Activated CD4-positive, alpha-beta memory T cell treated with anti-CD3 and anti-CD28 coated beads for 36 hours (primary cell): Measurements from ENCODE around the gene RASSF3. TPM values are rescaled to one million over a fixed set of nuclear protein-coding genes. Genes with fewer than 3 reads are reported as not detected.
A peak's percentile ranks its signal among the peaks of the same experiment; 100 is the strongest.

Experiments
- CTCF ChIA-PET: fragments of 350-600 bp; sonication (Branson Sonifier 250); formaldehyde crosslinking; loops from one replicate; lab custom pipeline; 2021; ENCODE audit warnings: antibody characterized with exemption, inconsistent platforms; lab: Charles Lee
- POLR2A ChIA-PET: fragments of 350-600 bp; sonication (Branson Sonifier 250); formaldehyde crosslinking; loops from one replicate; lab custom pipeline; 2021; ENCODE audit warnings: antibody characterized with exemption; lab: Charles Lee
- DNase-seq: peaks from one replicate; pipeline ENCODE4 v3.0.0-alpha.2; 2020
- H3K27ac Mint-ChIP-seq: one replicate; pipeline ENCODE4 v1.8.0; 2021; ENCODE audit warnings: mixed read lengths
- H3K27me3 Mint-ChIP-seq: one replicate; pipeline ENCODE4 v1.8.0; 2021; ENCODE audit warnings: mixed read lengths
- H3K36me3 Mint-ChIP-seq: one replicate; pipeline ENCODE4 v1.8.0; 2021; ENCODE audit warnings: mixed read lengths
- H3K4me1 Mint-ChIP-seq: one replicate; pipeline ENCODE4 v1.8.0; 2021; ENCODE audit warnings: low read depth, mixed read lengths
- H3K4me3 Mint-ChIP-seq: one replicate; pipeline ENCODE4 v1.8.0; 2021; ENCODE audit warnings: mild to moderate bottlenecking, mixed read lengths
- H3K9me3 Mint-ChIP-seq: one replicate; pipeline ENCODE4 v1.8.0; 2021; ENCODE audit warnings: mixed read lengths
- intact Hi-C: fragments of 100-400 bp; cut with micrococcal nuclease; formaldehyde crosslinking; loops from one replicate; pipeline ENCODE4 v1.15.1; 2023
- total RNA-seq, 2 experiments: library from RNA; stranded (reverse); gene quantifications; one replicate each; pipeline ENCODE4 v1.2.3, GENCODE V29; 2021

The RASSF3 gene
- total RNA-seq: 10 to 100 TPM; 40.6 to 40.7 TPM

DNA sequence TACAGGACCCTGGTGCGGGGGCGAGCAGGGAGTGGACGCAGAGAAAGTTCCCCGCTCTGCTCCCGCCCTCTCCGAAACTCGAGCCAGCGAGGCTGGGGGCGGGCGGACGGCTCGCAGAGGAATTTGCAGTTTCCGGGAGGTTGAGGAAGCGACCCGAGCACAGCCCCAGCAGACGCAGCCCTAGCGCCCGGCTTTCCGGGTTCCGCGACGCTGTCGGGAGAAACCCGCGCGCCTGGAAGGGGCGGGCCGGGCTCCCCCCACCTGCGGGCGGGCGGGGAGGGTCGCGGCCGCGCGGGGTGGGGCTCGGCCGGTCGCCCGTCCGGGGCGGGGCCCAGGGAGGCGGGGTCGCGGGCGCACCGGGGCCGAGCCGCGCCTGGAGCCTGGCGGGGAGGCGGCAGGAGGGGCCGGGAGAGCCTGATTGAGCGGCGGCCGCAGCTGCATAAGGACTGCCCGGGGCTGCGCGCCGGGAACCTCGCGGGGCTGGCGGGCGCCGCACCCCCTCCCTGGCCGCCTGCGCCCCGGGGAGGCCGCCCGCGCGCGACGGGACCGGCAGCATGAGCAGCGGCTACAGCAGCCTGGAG lies at the start of gene RASSF3:
Gene RASSF3 (plus strand): TSS at position 417 of the 581 bp plus-strand sequence. CDS start 138 bp downstream, at position 555.
- CTCF ChIA-PET: interaction anchor here (0.9 to 5.8 kb wide), 11 partner anchors 23 to 86 kb away, joined by 3 to 87 read pairs (median 5); no protein-coding TSS in a partner anchor
- Mint-ChIP-seq H3K27me3 (no peaks in the 10 kb centered on the region), H3K27ac (peak within 1 kb of the TSS; percentile 98), H3K4me1 (peaks cover 36% of the 10 kb centered on the region), H3K4me3 (peak within 1 kb of the TSS; percentile 95), H3K9me3 (no peaks in the 10 kb centered on the region), H3K36me3 (peaks cover 26% of the 10 kb centered on the region)
- POLR2A ChIA-PET: interaction anchor here (0.8 to 3.0 kb wide), 11 partner anchors 16 to 80 kb away, joined by 3 to 19 read pairs (median 3); no protein-coding TSS in a partner anchor
- DNase-seq: peak; percentile 83
- intact Hi-C loops: no loop called here

DNA sequence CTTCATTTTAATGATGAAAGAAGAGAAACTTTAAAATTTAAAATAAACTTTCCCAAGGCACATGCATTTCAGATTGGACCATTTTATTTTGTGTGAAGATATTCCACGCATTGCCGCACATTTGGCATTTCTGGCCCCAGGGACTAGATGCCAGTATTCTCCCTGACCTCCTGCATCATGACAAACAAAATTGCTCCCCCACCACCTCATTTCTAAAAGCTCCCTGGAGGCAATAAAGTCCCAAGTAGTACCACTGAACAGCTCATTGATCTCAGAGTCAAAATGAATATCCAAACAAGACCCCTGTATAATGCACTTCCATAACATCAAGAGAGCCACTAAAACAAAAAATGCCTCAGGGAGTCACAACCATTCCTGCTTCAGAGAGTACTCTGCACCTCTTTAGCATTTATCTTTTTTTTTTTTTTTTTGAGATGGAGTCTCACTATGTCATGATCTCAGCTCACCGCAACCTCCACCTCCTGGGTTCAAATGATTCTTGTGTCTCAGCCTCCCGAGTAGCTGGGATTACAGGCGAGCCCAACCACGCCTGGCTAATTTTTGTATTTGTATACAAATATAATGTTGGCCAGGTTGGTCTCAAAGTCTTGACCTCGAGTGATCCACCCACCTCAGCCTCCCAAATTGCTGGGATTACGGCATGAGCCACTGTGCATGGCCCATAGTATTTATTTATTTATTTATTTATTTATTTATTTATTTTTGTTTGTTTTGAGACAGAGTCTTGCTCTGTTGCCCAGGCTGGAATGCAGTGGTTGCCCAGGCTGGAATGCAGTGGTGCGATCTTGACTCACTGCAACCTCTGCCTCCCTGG lies 48.8 kb upstream of the RASSF3 start:
- Mint-ChIP-seq H3K4me1 (peaks cover 5% of the 10 kb centered on the region), H3K27ac (no peak overlapping the region), H3K27me3 (no peaks in the 10 kb centered on the region), H3K9me3 (no peaks in the 10 kb centered on the region), H3K36me3 (no peaks in the 10 kb centered on the region), H3K4me3 (no peak overlapping the region)
- intact Hi-C loops: no loop called here
- DNase-seq: no peak
- POLR2A ChIA-PET: no interaction called here
- CTCF ChIA-PET: interaction anchor here (0.9 to 1.4 kb wide), 2 partner anchors 22 to 137 kb away, joined by 3 read pairs; no protein-coding TSS in a partner anchor

DNA sequence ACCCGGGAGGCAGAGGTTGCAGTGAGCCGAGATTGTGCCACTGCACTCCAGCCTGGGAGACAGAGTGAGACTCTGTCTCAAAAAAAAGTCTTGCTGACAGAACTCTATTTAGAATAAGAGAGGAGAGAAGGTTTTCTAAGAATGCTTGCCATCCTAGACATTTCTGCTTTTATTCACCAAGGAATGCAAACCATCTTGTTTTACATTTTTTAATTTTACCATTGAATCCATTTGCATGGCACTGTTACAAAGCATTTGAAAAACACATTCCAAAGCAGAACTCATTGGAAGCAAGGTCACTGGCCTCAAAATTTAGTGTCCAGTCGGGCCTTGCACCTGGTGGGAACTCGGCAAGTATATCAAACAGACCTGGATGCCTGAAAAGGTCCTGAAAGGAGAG lies 44.2 kb upstream of the RASSF3 start:
- no peak overlapping the region for H3K27ac Mint-ChIP-seq
- no peaks in the 10 kb centered on the region for H3K27me3 Mint-ChIP-seq
- H3K4me1 Mint-ChIP-seq: peaks cover 19% of the 10 kb centered on the region
- intact Hi-C loops: no loop called here
- no peak overlapping the region for H3K4me3 Mint-ChIP-seq
- no peaks in the 10 kb centered on the region for H3K36me3 Mint-ChIP-seq
- no peak for DNase-seq
- POLR2A ChIA-PET: no interaction called here
- CTCF ChIA-PET: interaction anchor here (1.2 to 1.9 kb wide), 2 partner anchors 16 to 17 kb away, joined by 5 to 8 read pairs; no protein-coding TSS in a partner anchor
- H3K9me3 Mint-ChIP-seq: no peaks in the 10 kb centered on the region

- CTCF ChIA-PET: interaction anchor here (1.5 to 1.9 kb wide), 2 partner anchors 17 to 42 kb away, joined by 4 to 8 read pairs; no protein-coding TSS in a partner anchor
- H3K4me1 Mint-ChIP-seq: peaks cover 26% of the 10 kb centered on the region
- no peak overlapping the region for H3K27ac Mint-ChIP-seq
- H3K9me3 Mint-ChIP-seq: no peaks in the 10 kb centered on the region
- no peaks in the 10 kb centered on the region for H3K27me3 Mint-ChIP-seq
- no peak overlapping the region for H3K4me3 Mint-ChIP-seq
- no peak for DNase-seq
- POLR2A ChIA-PET: no interaction called here
- intact Hi-C loops: no loop called here
- no peaks in the 10 kb centered on the region for H3K36me3 Mint-ChIP-seq
Measured at GRCh38 chr12:64566831-64567517, 43.3 kb upstream of the RASSF3 start.

- no peaks in the 10 kb centered on the region for H3K9me3 Mint-ChIP-seq
- no peak overlapping the region for H3K4me3 Mint-ChIP-seq
- no peaks in the 10 kb centered on the region for H3K27me3 Mint-ChIP-seq
- H3K27ac Mint-ChIP-seq: no peak overlapping the region
- H3K36me3 Mint-ChIP-seq: no peaks in the 10 kb centered on the region
- ChIA-PET POLR2A (no interaction called here), CTCF (interaction anchor here (1.5 to 1.9 kb wide), 2 partner anchors 18 to 42 kb away, joined by 4 to 8 read pairs; no protein-coding TSS in a partner anchor)
- no peak for DNase-seq
- intact Hi-C loops: no loop called here
- peaks cover 26% of the 10 kb centered on the region for H3K4me1 Mint-ChIP-seq
Measured at GRCh38 chr12:64567570-64567969, 42.7 kb upstream of the RASSF3 start.

GRCh38 chr12:64568298-64568697 lies 42.0 kb upstream of the RASSF3 start:
- H3K9me3 Mint-ChIP-seq: no peaks in the 10 kb centered on the region
- intact Hi-C loops: no loop called here
- no peak overlapping the region for H3K27ac Mint-ChIP-seq
- no peaks in the 10 kb centered on the region for H3K27me3 Mint-ChIP-seq
- no peak overlapping the region for H3K4me3 Mint-ChIP-seq
- CTCF ChIA-PET: interaction anchor here (1.5 to 1.9 kb wide), 2 partner anchors 19 to 41 kb away, joined by 4 to 8 read pairs; no protein-coding TSS in a partner anchor
- H3K4me1 Mint-ChIP-seq: peaks cover 26% of the 10 kb centered on the region
- POLR2A ChIA-PET: no interaction called here
- no peaks in the 10 kb centered on the region for H3K36me3 Mint-ChIP-seq
- DNase-seq: no peak

DNA sequence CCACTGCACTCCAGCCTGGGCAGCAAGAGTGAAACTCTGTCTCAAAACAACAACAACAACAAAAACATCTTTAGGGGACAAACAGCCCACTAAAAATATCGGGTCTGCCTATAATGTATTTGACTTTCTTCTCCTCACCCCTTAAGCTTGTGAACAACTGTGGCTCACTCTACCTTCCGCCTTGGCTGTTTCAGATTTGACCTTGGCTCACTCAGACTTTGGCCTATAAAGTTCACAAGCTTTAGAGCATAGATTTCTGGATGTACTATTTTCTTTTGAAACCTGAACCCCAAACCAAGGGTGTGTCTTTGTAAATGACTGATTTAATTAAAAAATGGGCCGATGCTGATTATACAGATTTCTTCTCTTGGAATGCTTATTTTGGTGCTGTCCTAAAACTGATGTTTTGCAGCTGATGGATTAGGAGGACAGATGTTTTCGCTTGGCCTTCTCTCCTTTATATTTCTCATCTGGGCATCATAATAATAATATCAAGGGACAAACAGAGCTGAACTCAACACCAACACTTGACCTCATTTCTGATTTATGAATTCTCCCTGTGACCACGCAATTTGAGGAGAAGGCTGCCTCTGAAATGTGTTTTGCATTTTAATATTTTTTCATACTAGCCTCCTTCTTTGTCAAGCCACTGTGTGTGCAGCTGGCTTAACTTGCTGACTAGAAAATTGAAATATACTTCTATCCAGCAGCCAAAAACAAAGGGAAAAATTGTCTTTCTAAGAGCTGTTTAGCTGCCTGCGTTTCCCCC lies 40.2 kb upstream of the RASSF3 start:
- DNase-seq: no peak
- no peak overlapping the region for H3K27ac Mint-ChIP-seq
- intact Hi-C loops: no loop called here
- H3K4me1 Mint-ChIP-seq: peaks cover 26% of the 10 kb centered on the region
- CTCF ChIA-PET: interaction anchor here (1.3 to 3.8 kb wide), 2 partner anchors 20 to 226 kb away, joined by 3 to 14 read pairs; no protein-coding TSS in a partner anchor
- H3K4me3 Mint-ChIP-seq: no peak overlapping the region
- POLR2A ChIA-PET: no interaction called here
- H3K36me3 Mint-ChIP-seq: peaks cover 1% of the 10 kb centered on the region
- peaks cover 8% of the 10 kb centered on the region for H3K9me3 Mint-ChIP-seq
- no peaks in the 10 kb centered on the region for H3K27me3 Mint-ChIP-seq

- no peak overlapping the region for H3K4me3 Mint-ChIP-seq
- peak; percentile 15 for DNase-seq
- ChIA-PET POLR2A (no interaction called here), CTCF (interaction anchor here (1.1 to 3.8 kb wide), 5 partner anchors 11 to 127 kb away, joined by 3 to 14 read pairs (median 3); no protein-coding TSS in a partner anchor)
- no peaks in the 10 kb centered on the region for H3K27me3 Mint-ChIP-seq
- H3K27ac Mint-ChIP-seq: no peak overlapping the region
- peaks cover 24% of the 10 kb centered on the region for H3K4me1 Mint-ChIP-seq
- H3K36me3 Mint-ChIP-seq: peaks cover 2% of the 10 kb centered on the region
- peaks cover 16% of the 10 kb centered on the region for H3K9me3 Mint-ChIP-seq
- intact Hi-C loops: no loop called here
Measured at GRCh38 chr12:64571411-64571810, 38.9 kb upstream of the RASSF3 start.

- H3K4me3 Mint-ChIP-seq: no peak overlapping the region
- CTCF ChIA-PET: interaction anchor here (1.1 to 3.8 kb wide), 5 partner anchors 10 to 126 kb away, joined by 3 to 14 read pairs (median 3); no protein-coding TSS in a partner anchor
- H3K27ac Mint-ChIP-seq: no peak overlapping the region
- POLR2A ChIA-PET: no interaction called here
- peaks cover 2% of the 10 kb centered on the region for H3K36me3 Mint-ChIP-seq
- no peaks in the 10 kb centered on the region for H3K27me3 Mint-ChIP-seq
- peaks cover 20% of the 10 kb centered on the region for H3K4me1 Mint-ChIP-seq
- H3K9me3 Mint-ChIP-seq: peaks cover 16% of the 10 kb centered on the region
- intact Hi-C loops: no loop called here
- no peak for DNase-seq
Measured at GRCh38 chr12:64572241-64572640, 38.1 kb upstream of the RASSF3 start.

DNA sequence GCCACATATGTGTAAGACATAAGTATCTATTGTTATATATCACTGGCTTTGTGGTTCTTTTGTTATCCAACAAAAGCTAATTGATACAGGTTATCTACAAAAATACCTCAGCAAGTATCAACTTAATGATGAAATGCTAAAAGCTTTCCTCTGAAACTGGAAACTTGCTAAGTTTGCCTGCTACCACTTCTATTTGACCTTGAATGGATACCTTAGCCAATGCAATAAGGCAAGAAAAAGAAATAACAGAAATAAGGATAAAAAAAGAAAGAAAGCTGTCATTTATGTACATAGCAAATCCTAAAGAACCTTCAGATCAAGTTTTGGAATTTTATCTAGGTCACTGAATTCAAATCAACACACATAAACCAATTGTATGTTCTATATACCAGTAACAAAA lies 35.5 kb upstream of the RASSF3 start:
- intact Hi-C loops: no loop called here
- peaks cover 10% of the 10 kb centered on the region for H3K4me1 Mint-ChIP-seq
- POLR2A ChIA-PET: no interaction called here
- no peaks in the 10 kb centered on the region for H3K27me3 Mint-ChIP-seq
- H3K27ac Mint-ChIP-seq: no peak overlapping the region
- H3K4me3 Mint-ChIP-seq: no peak overlapping the region
- no peak for DNase-seq
- H3K36me3 Mint-ChIP-seq: peaks cover 2% of the 10 kb centered on the region
- CTCF ChIA-PET: interaction anchor here (0.9 kb wide), 1 partner anchor 26 kb away, joined by 3 read pairs; no protein-coding TSS in a partner anchor
- H3K9me3 Mint-ChIP-seq: peaks cover 16% of the 10 kb centered on the region

DNA sequence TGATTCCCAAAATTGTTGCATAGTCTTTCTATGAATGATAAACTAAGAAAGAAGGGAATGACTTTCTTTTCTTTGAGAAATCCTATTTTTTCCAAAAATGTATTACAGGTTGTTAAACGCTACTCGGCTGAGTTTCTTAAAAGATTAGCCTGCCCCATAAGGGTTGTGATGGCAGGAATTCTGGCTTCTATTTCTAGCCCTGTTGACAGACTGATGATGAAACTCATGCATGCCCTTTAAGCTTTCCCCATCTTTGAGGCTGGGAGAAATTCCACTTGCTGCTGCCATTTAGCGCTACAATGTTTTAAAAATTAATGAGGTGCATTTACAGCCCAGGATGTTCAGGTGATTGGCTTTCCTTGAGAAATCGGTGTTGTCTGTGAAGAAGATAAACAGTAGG lies 33.2 kb upstream of the RASSF3 start:
- Mint-ChIP-seq H3K9me3 (peaks cover 16% of the 10 kb centered on the region), H3K4me1 (no peaks in the 10 kb centered on the region), H3K4me3 (no peak overlapping the region), H3K27me3 (no peaks in the 10 kb centered on the region), H3K27ac (no peak overlapping the region), H3K36me3 (peaks cover 2% of the 10 kb centered on the region)
- intact Hi-C loops: no loop called here
- POLR2A ChIA-PET: no interaction called here
- CTCF ChIA-PET: no interaction called here
- DNase-seq: no peak
